Stimulated activated CD4-positive, alpha-beta T cell treated with anti-CD3 and anti-CD28 coated beads, Interleukin-1b, Interleukin-23, amount 100 ng/mL, for 48 hours (primary cell): ENCODE results near the gene ENTREP3.
"Not testable (repeated sequence)": the region's sequence is repeated elsewhere in the genome, so short reads cannot be mapped to it uniquely, and the experiment has no call there.

Experiments
- DNase-seq: peaks from one replicate; pipeline ENCODE4 v3.0.0-alpha.2; 2020

ENTREP3 gene

DNA sequence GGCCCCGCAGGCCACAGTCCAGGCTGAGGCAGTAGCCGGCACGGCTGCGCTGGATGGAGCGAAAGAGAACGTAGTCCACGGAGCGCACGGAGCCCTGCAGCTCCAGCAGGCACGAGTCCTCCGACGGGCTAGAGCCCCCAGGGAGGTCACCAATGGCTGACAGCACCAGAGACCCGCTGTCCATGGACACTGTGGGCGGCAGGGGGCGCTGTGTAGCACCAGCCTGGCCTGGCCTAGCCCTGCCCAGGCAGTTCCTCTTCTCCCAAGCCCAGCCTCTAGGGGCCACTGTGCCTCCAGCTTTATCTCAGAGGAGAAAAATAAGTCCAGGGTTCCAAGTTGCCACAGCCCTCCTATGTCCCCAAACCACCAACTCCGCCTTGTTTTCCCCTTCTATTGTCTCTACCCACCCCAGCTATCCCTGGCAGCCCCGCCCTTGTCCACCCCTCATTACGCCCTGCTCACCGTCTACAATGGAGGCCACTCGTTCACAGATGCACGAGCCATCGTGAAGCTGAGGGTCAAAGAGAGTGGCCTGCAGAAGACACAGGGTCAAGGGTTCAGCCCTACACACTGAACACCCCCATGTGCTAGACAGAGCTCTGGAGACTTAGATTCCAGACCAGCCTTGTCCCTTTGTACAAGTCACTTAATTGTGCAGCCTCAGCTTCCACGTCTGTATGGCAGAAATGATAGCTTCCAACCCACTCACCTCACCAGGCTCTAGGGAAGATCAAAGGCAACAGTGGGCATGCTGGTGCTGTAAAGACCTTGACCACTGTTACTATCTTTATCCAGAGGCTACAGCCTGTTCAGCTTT is 4.4 kb downstream of the ENTREP3 start:
- DNase-seq, result peak; percentile 96

DNA sequence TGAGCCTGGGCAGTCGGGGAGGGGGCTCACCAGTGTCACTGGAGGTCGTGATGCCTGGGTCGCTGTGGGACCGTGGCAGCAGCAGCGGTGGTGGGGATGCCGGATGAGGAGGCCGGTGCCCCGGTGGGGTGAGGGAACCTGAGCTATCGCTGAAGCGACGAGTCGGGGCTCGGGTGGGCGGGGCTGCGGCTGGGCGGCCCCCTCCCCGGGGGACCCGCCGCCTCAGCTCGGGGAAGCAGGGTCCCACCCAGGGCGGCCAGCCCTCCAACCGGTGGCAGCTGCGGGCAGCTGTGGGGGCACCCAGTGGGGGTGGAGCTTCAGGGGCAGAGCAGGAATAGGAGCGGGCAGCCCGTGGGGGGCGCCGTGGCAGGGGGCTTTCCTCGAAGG is 5.0 kb downstream of the ENTREP3 start:
- no peak for DNase-seq

DNA sequence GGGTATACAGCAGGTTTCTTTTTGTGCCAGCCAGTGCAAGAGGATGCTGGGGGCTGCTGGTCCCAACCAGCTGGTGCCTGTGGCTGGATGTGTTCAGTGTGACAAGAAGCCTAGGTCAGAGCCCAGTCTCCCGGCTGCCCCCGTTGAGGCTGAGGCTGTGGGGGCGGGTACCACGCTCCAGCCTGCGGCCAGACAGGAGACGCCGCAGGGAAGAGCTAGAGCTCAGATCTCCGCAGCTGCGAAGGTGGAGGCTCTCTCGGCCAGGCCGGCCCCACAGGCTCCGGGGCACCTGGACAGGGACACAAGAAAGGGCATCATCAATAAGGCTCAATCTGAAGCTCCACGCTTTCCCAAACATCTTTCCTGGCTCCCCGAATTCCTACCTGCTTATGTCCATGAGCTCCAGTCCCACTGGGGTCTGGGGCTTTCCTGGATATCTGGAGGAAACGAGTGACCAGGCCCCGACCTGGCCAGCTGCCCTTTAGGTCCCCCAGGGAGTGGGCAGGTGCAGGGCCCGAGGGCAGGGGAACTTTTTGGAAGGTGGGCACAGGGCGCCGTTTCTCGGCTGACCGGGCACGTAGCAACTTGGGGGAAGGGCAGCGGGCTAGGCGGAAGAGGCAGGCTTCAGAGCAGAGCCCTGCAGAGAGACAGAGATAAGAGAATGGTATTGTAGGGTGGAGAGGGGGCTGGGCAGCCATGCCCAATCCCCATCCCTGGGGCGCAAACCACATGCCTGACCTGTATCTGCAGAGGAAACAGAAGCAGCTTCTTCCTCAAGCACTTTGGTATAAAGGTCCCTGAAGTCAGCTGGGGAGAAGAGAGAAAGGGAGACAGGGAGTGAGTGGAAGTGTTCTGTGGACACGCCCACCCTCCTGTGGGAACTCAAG is 7.4 kb downstream of the ENTREP3 start:
- DNase-seq, result no peak

GRCh38 chr1:155246796-155247195 is 8.5 kb downstream of the ENTREP3 start:
- not testable (repeated sequence) for DNase-seq

- no peak for DNase-seq
Measured at GRCh38 chr1:155245163-155245524, 10.1 kb downstream of the ENTREP3 start.

- DNase-seq, result peak; percentile 97
Measured at GRCh38 chr1:155244368-155245162, 10.7 kb downstream of the ENTREP3 start.

DNA sequence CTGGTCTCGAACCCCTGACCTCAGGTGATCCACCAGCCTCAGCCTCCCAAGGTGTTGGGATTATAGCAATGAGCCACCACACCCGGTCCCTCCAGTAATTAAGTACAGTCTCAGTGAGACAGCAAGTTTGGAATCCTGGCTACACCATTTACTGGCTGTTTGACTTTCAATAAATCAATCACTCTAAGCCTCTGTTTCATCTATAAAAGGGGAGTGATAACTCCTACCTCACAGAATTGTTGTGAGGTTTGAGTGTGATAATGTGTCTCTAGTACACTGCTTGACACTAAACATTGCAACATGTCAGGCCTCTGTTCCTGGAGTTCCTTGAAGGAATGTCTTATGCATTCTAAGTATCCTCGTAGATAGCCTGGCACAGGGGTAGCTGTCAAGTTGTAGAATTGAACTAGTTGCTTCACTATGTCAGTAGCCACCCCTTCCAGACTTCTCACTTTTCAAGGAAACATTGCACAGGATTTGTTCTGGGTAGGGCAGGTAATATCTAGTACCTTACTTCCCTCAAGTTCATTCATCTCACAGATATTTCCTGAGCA is 12.4 kb downstream of the ENTREP3 start:
- DNase-seq, result no peak

- no peak for DNase-seq
Measured at GRCh38 chr1:155241841-155242264, 13.4 kb downstream of the ENTREP3 start.

- DNase-seq, result peak; percentile 50
Measured at GRCh38 chr1:155241069-155241679, 14.1 kb downstream of the ENTREP3 start.

- no peak for DNase-seq
Measured at GRCh38 chr1:155236451-155236850, 18.8 kb downstream of the ENTREP3 start.

- not testable (repeated sequence) for DNase-seq
Measured at GRCh38 chr1:155235375-155235774, 19.9 kb downstream of the ENTREP3 start.

GRCh38 chr1:155233502-155233901 is 21.8 kb downstream of the ENTREP3 start:
- not testable (repeated sequence) for DNase-seq

- not testable (repeated sequence) for DNase-seq
Measured at GRCh38 chr1:155232001-155232978, 23.0 kb downstream of the ENTREP3 start.

DNA sequence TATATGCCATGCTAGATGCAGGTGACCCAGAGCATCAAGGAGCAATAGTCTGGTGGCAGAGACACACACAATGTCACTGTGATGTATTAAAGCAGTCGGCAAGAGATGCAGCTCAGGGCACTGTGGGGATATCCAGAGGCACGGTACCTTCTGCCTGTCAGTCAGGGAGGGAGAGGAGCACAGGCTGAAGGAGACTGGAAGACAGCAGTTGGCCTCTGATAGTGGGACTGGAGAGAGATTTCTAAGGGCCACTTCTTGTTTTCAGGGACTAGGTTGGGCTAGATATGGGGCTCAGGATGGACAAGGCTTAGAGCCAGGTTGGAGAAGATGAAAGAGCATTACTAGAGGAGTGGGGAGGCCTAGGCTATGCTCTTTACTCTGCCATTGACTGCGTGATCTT is 24.0 kb downstream of the ENTREP3 start:
- not testable (repeated sequence) for DNase-seq

GRCh38 chr1:155228096-155228427 is 27.2 kb downstream of the ENTREP3 start:
- DNase-seq, result no peak

DNA sequence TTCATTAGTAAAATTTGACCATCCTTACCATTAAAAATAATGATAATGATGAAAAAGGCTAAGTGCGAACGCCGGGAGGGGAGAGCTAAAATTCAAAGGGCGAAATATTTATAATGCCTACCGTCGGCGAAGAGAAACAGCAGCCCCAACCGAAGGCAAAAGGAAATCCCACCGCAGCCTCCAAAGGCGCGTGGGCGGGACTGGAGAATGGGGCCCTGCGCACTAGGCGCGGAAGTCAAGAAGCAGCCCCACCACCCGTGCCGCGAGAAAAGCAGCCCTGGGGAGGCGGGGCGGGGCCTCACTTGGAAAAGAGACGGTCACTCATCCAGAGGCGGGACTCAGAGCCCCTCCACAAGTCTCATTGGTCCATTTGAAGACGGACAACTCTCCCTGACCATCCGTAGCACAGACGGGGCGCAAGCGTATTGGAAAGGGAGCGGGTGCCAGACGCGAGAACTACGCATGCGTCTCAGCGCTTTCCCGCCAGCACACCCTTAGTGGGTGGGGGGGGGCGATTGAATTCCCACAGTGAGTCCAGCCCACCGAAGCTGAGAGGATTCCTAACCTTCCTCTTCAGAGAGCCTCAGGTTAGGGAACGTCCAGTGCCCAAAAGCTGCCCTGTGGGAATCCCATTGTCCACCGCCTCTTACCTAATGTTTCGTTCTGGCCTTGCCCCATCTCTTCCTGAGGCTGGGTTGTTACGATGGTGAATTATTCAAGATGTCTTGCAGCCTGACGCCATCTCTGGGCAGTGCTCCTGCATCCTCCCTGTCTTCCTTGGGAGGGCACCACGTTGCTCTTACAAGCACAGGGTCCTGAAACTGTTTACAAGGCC is 27.8 kb downstream of the ENTREP3 start:
- peak; percentile 99 for DNase-seq

DNA sequence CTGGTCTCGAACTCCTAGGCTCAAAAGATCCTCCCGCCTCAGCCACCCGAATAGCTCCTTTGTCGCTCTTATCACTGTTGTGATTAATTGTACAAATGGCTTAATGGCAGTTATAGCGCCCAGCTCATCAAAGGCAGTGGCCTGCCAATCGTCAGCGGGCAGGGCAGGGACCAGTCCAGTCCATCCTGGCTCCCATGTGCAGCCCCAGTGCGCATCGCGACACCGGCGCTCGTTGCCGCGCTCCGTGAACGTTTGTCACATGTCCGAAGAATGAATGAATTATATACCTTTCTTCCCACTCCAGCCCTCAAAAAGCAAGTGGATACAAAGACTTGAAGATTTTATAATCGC is 28.4 kb downstream of the ENTREP3 start:
- DNase-seq, result peak; percentile 57

- DNase-seq, result peak; percentile 80
Measured at GRCh38 chr1:155226188-155226909, 28.9 kb downstream of the ENTREP3 start.

DNA sequence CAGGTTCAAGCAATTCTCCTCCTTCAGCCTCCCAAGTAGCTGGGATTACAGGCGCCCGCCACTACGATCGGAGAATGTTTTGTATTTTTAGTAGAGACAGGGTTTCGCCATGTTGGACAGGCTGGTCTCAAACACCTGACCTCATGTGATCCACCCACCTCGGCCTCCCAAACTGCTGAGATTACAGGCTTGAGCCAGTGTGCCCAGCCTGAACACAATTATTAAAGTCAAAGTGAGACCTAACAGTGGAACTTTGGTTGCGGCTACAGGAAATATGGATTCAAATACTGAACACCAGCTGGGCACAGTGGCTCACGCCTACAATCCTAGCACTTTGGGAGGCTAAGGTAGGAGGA is 29.9 kb downstream of the ENTREP3 start:
- DNase-seq, result not testable (repeated sequence)

DNA sequence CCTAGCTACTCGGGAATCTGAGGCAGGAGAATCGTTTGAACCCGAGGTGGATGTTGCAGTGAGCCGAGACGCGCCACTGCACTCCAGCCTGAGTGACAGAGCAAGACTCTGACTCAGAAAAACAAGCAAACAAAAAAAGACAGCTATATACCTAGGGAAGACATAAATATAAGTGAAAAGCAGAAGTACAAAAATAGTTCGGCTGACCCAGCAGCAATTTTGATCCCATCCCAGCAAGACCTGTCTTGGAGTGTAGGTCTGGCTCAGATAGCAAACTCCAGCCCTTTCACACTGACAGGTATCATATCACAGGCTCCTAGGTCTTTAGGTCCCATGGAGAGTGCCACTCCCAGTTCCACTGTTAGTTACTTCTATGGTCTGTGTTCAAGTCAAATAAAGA is 32.2 kb downstream of the ENTREP3 start:
- no peak for DNase-seq
